22Rv1 (cell line): Measurements from ENCODE around the gene IFNA1.
"Not testable (repeated sequence)": the region's sequence is repeated elsewhere in the genome, so short reads cannot be mapped to it uniquely, and the experiment has no call there.

Experiments used
- ZFX ChIP-seq: fragments of 450-650 bp; IDR thresholded peaks from 2 replicates; pipeline ENCODE4 v1.6.1; 2017; ENCODE audit warnings: antibody characterized with exemption, borderline replicate concordance
- TF ChIP-seq, protein P1 (sequence below): fragments of 450-650 bp; IDR thresholded peaks from 2 replicates; pipeline ENCODE4 v1.5.1; 2017; ENCODE audit warnings: mild to moderate bottlenecking

DNA sequence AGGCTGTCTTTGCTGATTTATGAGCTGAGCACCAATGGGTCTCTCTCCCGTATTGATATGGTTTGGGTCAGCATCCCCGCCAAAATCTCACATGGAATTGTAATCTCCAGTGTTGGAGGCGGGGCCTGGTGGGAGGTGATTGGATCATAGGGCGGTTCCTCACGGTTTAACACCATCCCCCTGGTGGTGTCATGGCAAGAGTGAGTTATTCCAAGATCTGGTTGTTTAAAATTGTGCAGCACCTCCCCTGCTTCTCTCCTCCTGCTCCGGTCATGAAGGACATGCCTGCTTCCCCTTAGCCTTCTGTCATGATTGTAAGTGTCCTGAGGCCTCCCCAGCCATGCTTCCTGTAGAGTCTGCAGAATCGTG is 5.2 kb upstream of the IFNA1 start:
- TF ChIP-seq, protein P1, sequence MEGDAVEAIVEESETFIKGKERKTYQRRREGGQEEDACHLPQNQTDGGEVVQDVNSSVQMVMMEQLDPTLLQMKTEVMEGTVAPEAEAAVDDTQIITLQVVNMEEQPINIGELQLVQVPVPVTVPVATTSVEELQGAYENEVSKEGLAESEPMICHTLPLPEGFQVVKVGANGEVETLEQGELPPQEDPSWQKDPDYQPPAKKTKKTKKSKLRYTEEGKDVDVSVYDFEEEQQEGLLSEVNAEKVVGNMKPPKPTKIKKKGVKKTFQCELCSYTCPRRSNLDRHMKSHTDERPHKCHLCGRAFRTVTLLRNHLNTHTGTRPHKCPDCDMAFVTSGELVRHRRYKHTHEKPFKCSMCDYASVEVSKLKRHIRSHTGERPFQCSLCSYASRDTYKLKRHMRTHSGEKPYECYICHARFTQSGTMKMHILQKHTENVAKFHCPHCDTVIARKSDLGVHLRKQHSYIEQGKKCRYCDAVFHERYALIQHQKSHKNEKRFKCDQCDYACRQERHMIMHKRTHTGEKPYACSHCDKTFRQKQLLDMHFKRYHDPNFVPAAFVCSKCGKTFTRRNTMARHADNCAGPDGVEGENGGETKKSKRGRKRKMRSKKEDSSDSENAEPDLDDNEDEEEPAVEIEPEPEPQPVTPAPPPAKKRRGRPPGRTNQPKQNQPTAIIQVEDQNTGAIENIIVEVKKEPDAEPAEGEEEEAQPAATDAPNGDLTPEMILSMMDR = not testable (repeated sequence)
- TF ChIP-seq ZFX = not testable (repeated sequence)
